HEK293T (cell line): ENCODE data around the gene SELENOM.

Experiments used
- CTBP1 ChIP-seq: fragments of 450-650 bp; IDR thresholded peaks from 2 replicates; pipeline ENCODE4 v1.6.1; 2016; ENCODE audit warnings: borderline replicate concordance
- FOXM1 ChIP-seq: fragments of 450-650 bp; IDR thresholded peaks from 2 replicates; pipeline ENCODE4 v1.6.1; 2017; ENCODE audit warnings: mild to moderate bottlenecking, borderline replicate concordance
- LEF1 ChIP-seq: fragments of 450-650 bp; IDR thresholded peaks from 2 replicates; pipeline ENCODE4 v1.6.1; 2017; ENCODE audit warnings: mild to moderate bottlenecking, borderline replicate concordance
- SUZ12 ChIP-seq: fragments of 450-650 bp; IDR thresholded peaks from 2 replicates; pipeline ENCODE4 v1.6.1; 2016; ENCODE audit warnings: mild to moderate bottlenecking

GRCh38 chr22:31123292-31123602, 15.9 kb upstream of the SELENOM start:
- TF ChIP-seq FOXM1 = no peak
- no peak for TF ChIP-seq CTBP1
- TF ChIP-seq LEF1 = no peak
- no peak for TF ChIP-seq SUZ12
